ENCODE measurements around the gene TMEM63A. TPM values are rescaled to one million over a fixed set of nuclear protein-coding genes. Genes with fewer than 3 reads are reported as not detected.

TMEM63A gene
- total RNA-seq, 4 donors from 2014 or later: 14.6 to 30.7 (median 24.5) TPM

- Histone ChIP-seq H3K27me3 (no peaks in the 10 kb centered on the region), H3K27ac (replicated peaks in 1 of 4) (no peak overlapping the region), H3K36me3 (no peaks in the 10 kb centered on the region), H3K9me3 (no peaks in the 10 kb centered on the region), H3K4me3 (no peak overlapping the region), H3K4me1 (peaks cover 0 to 13% (median 7%) of the 10 kb centered on the region in 4 donors)
- no peak for TF ChIP-seq CTCF (IDR thresholded peaks at IDR 0.05)
- TF ChIP-seq EP300 (IDR thresholded peaks at IDR 0.05): no peak
- no peak for TF ChIP-seq POLR2A (IDR thresholded peaks at IDR 0.05; ENCODE audit: low read depth)
- TF ChIP-seq POLR2AphosphoS5 (IDR thresholded peaks at IDR 0.05): no peak
- 56% methylated on average over 4 of the region's 4 CpGs for WGBS
- DNase-seq (ENCODE audit: extremely low spot score): no peak
- intact Hi-C loops (cut with DNase I): no loop called here
Observed at GRCh38 chr1:225899044-225899925, 17.1 kb upstream of the TMEM63A start.

- Histone ChIP-seq H3K27me3 (no peaks in the 10 kb centered on the region), H3K27ac (replicated peaks in 1 of 4) (no peak overlapping the region), H3K4me1 (peaks cover 0 to 13% (median 7%) of the 10 kb centered on the region in 4 donors), H3K9me3 (no peaks in the 10 kb centered on the region), H3K36me3 (no peaks in the 10 kb centered on the region), H3K4me3 (no peak overlapping the region)
- 96% methylated on average over 19 of the region's 19 CpGs for WGBS
- DNase-seq (ENCODE audit: extremely low spot score): no peak
- intact Hi-C loops (cut with DNase I): no loop called here
- no peak for TF ChIP-seq POLR2AphosphoS5 (IDR thresholded peaks at IDR 0.05)
- TF ChIP-seq POLR2A (IDR thresholded peaks at IDR 0.05; ENCODE audit: low read depth): no peak
- TF ChIP-seq EP300 (IDR thresholded peaks at IDR 0.05): no peak
- no peak for TF ChIP-seq CTCF (IDR thresholded peaks at IDR 0.05)
Observed at GRCh38 chr1:225897595-225898514, 15.7 kb upstream of the TMEM63A start.

GRCh38 chr1:225896937-225897549, 14.9 kb upstream of the TMEM63A start:
- H3K27ac ChIP-seq (replicated peaks in 1 of 4): no peak overlapping the region
- DNase-seq (ENCODE audit: extremely low spot score): no peak
- intact Hi-C loops (cut with DNase I): no loop called here

More at GRCh38 chr1:225896937-225897549, 14.9 kb upstream of the TMEM63A start:
- Histone ChIP-seq H3K27me3 (no peaks in the 10 kb centered on the region), H3K9me3 (no peaks in the 10 kb centered on the region), H3K4me1 (peaks cover 0 to 13% (median 7%) of the 10 kb centered on the region in 4 donors), H3K4me3 (no peak overlapping the region), H3K36me3 (no peaks in the 10 kb centered on the region)
- WGBS: 63% methylated on average over 6 of the region's 7 CpGs
- TF ChIP-seq POLR2AphosphoS5 (IDR thresholded peaks at IDR 0.05) (no peak), EP300 (IDR thresholded peaks at IDR 0.05) (no peak), POLR2A (IDR thresholded peaks at IDR 0.05; ENCODE audit: low read depth) (no peak), CTCF (IDR thresholded peaks at IDR 0.05) (no peak)
